ENCODE measurements around the gene WDR88. TPM values are rescaled to one million over a fixed set of nuclear protein-coding genes. Genes with fewer than 3 reads are reported as not detected.

WDR88 gene
- total and polyA plus RNA-seq, 2 of the 13 experiments (the other 11 are each of a cell fraction or from before 2014, with no cell fraction given) = not detected

DNA sequence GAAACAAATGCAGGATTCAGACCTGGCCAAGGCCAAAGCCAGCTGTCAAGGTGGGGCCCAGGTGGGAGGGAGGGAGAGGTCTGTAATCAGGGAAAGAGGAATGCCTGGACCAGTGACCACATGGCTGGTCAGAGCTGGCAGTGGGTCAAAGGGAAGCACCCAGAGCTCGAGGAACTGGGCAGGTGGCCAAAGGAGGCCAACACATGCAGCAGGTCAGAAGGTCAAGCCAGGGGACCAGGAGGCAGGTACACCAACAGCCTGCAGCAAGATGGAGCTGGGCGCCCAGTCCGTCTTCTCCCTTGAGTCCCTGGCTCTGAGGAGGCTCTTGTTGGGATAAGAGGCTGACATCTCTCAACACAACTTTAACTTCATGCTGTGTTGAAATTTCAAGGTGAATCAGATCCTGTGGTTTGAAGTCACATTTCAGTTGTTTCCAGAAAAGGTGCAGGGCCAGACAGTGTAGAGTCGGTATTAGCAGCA is 33.8 kb upstream of the WDR88 start (continued):
- TF ChIP-seq, protein P1, sequence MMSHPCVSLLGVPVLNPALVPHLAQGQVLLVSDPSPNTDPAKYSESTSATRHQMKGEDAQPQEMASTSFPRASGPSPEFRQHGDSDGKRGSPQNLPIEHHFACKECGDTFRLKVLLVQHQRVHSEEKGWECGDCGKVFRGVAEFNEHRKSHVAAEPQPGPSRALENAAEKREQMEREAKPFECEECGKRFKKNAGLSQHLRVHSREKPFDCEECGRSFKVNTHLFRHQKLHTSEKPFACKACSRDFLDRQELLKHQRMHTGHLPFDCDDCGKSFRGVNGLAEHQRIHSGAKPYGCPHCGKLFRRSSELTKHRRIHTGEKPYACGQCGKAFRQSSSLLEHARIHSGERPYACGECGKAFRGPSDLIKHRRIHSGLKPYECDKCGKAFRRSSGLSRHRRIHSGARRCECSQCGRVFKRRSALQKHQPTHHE (CRISPR knock-in tag; IDR thresholded peaks at IDR 0.05; ENCODE audit: borderline replicate concordance) = no peak
- TF ChIP-seq ZNF407 (CRISPR knock-in tag; IDR thresholded peaks at IDR 0.05; ENCODE audit: not compliant biosample characterization) (no peak), ARNTL (CRISPR knock-in tag; IDR thresholded peaks at IDR 0.05) (no peak), MAX (IDR thresholded peaks at IDR 0.05) (peak; percentile 84), ZNF230 (CRISPR knock-in tag; IDR thresholded peaks at IDR 0.05) (no peak), DR1 (CRISPR knock-in tag; IDR thresholded peaks at IDR 0.05) (no peak), ZNF850 (CRISPR knock-in tag; conservative IDR thresholded peaks at IDR 0.05) (no peak), ZNF335 (CRISPR knock-in tag; IDR thresholded peaks at IDR 0.05) (no peak), WIZ (CRISPR knock-in tag; IDR thresholded peaks at IDR 0.05) (no peak)
- TF ChIP-seq, protein P2, sequence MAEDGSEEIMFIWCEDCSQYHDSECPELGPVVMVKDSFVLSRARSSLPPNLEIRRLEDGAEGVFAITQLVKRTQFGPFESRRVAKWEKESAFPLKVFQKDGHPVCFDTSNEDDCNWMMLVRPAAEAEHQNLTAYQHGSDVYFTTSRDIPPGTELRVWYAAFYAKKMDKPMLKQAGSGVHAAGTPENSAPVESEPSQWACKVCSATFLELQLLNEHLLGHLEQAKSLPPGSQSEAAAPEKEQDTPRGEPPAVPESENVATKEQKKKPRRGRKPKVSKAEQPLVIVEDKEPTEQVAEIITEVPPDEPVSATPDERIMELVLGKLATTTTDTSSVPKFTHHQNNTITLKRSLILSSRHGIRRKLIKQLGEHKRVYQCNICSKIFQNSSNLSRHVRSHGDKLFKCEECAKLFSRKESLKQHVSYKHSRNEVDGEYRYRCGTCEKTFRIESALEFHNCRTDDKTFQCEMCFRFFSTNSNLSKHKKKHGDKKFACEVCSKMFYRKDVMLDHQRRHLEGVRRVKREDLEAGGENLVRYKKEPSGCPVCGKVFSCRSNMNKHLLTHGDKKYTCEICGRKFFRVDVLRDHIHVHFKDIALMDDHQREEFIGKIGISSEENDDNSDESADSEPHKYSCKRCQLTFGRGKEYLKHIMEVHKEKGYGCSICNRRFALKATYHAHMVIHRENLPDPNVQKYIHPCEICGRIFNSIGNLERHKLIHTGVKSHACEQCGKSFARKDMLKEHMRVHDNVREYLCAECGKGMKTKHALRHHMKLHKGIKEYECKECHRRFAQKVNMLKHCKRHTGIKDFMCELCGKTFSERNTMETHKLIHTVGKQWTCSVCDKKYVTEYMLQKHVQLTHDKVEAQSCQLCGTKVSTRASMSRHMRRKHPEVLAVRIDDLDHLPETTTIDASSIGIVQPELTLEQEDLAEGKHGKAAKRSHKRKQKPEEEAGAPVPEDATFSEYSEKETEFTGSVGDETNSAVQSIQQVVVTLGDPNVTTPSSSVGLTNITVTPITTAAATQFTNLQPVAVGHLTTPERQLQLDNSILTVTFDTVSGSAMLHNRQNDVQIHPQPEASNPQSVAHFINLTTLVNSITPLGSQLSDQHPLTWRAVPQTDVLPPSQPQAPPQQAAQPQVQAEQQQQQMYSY (CRISPR knock-in tag; IDR thresholded peaks at IDR 0.05) = no peak
- TF ChIP-seq, protein P3, sequence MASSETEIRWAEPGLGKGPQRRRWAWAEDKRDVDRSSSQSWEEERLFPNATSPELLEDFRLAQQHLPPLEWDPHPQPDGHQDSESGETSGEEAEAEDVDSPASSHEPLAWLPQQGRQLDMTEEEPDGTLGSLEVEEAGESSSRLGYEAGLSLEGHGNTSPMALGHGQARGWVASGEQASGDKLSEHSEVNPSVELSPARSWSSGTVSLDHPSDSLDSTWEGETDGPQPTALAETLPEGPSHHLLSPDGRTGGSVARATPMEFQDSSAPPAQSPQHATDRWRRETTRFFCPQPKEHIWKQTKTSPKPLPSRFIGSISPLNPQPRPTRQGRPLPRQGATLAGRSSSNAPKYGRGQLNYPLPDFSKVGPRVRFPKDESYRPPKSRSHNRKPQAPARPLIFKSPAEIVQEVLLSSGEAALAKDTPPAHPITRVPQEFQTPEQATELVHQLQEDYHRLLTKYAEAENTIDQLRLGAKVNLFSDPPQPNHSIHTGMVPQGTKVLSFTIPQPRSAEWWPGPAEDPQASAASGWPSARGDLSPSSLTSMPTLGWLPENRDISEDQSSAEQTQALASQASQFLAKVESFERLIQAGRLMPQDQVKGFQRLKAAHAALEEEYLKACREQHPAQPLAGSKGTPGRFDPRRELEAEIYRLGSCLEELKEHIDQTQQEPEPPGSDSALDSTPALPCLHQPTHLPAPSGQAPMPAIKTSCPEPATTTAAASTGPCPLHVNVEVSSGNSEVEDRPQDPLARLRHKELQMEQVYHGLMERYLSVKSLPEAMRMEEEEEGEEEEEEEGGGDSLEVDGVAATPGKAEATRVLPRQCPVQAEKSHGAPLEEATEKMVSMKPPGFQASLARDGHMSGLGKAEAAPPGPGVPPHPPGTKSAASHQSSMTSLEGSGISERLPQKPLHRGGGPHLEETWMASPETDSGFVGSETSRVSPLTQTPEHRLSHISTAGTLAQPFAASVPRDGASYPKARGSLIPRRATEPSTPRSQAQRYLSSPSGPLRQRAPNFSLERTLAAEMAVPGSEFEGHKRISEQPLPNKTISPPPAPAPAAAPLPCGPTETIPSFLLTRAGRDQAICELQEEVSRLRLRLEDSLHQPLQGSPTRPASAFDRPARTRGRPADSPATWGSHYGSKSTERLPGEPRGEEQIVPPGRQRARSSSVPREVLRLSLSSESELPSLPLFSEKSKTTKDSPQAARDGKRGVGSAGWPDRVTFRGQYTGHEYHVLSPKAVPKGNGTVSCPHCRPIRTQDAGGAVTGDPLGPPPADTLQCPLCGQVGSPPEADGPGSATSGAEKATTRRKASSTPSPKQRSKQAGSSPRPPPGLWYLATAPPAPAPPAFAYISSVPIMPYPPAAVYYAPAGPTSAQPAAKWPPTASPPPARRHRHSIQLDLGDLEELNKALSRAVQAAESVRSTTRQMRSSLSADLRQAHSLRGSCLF (CRISPR knock-in tag; IDR thresholded peaks at IDR 0.05; ENCODE audit: borderline replicate concordance) = no peak
